Fibroblast of the conjunctiva (primary cell): Measurements from ENCODE around the gene AKAP8.
"Not testable (repeated sequence)": the region's sequence is repeated elsewhere in the genome, so short reads cannot be mapped to it uniquely, and the experiment has no call there.

Experiments used
- DNase-seq: peaks from one replicate; pipeline ENCODE4 v3.0.0-alpha.2; 2010; ENCODE audit warnings: low read depth

AKAP8 gene

GRCh38 chr19:15379083-15379998, at the start of gene AKAP8:
TSS of gene AKAP8 (minus strand) at chr19:15379787. CDS start at chr19:15379731, 56 bp downstream.
- peak; percentile 98 for DNase-seq

DNA sequence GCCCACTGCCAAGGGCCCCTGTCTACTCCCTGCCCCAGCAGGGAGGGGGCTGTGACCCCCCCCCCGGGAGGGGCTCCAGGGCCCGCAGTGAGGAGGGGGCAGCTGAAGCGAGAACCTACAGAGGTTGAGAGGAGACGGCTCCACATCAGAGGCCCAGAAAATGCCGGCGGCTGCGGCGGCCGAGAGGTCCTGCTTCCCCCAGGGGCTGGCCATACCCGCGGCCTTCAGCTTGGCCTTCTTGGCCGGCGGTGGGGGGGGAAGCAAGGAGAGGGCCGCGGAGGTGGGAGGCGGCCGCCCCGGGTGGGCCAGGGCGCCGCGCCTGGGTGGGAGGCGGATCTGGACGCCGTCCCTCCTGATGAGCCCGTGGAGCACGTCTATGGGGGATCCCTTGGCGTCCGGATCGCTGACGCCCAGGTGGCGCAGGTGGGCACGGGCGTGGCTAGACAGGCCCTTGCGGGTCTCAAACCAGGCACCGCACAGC, 48.4 kb upstream of the AKAP8 start:
- DNase-seq = no peak

GRCh38 chr19:15427350-15427700, 47.7 kb upstream of the AKAP8 start:
- DNase-seq = no peak

DNA sequence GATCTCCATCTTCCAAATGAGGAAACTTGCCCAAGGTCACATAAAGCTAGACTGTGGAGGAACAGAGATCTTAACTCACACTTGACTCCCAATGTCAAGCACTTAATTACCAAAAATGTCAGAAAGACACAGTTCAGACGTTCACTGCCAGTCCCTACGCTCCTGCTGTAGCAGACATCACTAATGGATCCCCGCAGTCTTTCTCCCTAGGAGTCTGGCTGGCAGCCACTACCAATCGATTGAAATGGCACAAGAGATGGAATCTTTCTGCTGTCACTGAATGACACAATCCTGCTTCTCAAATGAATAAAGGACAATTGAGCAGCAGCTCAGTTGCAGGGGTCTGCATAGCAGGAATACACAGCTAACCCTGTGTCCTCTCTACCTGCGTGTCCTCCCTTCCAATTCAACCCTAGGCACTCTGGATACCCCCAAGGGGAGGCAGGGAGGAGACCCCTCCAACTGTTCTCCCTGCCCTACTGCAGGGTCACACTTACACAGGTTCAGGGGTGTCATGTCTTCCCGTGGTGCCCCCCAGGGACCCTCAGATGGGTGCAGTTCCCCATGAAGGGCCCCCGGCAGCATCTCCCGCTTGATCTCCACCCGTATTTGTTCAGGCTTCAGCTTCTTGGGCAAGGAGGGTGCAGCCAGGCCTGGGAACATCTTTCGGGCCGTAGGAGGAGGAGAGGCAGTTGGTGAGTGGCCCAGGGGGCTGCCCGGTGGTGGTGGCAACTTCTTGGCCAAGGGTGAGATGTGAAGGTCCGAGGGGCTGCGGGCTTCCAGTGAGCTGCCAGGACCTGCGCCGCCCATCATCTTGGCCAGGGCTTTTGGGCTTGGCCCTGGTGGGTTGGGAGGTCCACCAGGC, 47.1 kb upstream of the AKAP8 start:
- no peak for DNase-seq

DNA sequence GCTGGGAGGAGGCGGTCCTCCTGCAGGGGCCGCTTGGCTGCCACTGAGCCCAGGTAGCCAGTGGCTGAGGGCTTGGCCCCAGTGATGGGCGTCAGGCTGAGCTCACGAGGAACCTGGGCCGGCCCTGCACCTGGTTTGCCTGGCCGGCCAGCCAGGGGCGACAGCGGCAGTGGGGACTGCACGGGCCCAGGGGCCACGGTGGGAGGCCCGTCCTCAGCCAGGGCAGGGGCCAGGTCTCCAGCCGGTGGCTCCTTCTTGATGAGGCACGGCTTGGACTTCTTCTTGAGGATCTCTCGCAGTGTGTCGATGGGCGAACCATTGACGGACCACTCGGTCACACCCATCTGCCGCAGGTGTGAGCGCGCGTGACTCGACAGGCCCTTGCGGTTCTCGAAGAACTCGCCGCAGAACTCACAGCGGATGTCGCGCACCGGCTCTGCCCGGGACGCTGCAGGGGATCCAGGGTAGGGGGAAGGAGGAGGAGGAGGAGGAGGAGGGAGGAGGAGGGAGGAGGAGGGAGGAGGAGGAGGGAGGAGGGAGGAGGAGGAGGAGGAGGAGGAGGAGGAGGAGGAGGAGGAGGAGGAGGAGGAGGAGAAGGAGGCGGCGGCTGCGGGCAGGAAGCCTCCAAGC, 45.8 kb upstream of the AKAP8 start:
- no peak for DNase-seq

DNA sequence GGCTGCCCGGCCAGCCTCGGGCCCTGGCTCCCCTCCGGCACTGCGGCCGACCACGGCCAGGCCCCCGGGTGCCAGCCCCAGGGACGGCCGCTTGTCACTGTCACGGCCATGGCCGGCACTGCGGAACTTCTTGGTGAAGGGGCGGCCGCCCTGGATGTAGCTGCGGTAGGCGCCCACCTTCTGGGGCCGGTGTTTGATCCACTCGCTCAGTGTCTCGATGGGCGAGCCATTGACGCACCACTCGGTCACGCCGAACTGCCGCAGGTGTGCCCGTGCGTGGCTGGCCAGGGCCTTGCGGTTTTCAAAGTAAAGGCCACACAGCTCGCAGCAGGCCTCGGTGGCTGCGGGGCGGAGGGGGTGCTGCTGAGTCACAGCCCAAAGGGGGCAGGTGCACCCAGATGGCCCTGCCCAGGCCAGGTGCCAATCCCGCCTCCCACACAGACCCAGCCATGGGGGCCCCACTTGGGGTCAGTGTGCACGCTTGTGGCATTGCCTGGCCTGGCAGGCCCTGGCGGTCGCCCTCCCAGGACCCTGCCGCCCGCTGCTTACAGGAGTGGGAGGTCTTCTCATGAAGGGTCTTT, 45.2 kb upstream of the AKAP8 start:
- DNase-seq = no peak

DNA sequence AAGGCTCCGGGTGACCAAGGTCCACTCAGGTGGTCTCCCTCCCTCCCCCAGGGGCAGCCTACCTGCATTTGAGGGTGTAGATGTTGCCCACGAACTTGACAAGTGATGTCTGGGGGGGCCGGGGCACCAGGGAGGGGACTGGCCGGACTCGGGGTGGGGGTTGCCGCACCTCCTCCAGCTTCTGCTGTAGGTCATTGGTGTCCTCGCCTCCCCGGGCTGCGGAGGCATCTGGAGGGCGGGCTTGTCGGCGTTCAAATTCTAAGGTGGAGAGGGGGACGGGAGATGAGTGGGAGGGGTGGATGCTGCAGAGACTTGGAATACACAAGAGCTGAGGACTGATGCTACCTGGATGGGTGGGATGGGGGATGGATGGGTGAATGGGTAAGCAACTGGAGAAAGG, 44.5 kb upstream of the AKAP8 start:
- DNase-seq = no peak

DNA sequence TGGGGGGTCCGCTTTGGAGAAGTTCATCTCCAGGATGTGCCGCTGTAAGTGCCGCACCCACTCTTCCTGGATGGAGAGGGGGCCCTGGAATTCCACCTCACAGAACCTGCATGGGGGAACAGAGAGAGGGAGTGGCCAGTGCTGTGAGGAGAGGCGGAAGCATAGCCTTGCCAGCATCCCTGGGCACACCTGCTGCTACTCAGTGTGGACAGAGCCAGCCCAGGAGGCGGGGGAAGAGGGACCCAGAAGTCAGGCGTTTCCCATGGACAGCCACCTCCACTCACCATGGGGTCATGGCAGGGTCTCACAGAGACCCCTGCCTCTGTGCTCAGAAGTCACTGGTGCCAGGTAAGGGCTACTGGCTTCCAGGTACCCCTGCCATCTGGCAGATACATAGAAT, 43.5 kb upstream of the AKAP8 start:
- DNase-seq = no peak

DNA sequence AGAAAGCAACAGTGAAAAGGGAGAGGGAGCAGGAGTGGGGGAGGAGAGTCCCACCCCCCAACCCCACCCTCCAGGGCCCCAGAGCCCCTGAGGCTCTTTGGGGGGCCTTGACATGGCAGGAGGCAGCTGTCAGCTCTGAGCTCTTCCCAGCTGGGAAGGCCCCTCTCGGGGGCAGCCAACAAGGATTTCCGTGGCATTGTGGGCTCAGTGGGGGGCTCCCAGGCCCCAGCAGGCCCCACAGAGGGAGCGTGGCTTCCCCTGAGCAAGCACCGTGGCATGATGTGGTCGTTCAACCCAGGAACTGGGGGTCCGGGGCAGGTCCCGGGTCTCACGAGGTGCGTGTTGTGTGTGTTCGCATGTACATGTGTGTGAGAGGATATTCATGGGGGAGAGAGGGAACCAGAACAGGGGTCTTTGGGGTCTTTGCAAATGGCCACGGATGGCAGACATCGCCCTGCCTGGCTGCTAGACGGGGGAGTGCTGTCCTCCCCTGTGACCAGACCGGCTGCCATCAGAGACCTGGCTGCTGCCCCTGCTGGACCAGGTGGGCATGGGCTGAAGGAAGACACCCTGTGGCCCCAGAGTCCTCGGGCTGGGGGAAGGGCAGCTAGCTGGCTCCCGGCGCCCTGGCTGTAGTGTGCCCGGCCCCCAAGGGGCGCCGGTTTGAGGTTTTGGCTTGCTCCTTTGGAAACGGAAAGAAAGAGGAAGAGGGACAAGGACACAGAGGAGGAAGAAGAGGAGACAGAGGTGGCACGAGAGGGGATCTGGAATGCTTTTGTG, 42.9 kb upstream of the AKAP8 start:
- no peak for DNase-seq

DNA sequence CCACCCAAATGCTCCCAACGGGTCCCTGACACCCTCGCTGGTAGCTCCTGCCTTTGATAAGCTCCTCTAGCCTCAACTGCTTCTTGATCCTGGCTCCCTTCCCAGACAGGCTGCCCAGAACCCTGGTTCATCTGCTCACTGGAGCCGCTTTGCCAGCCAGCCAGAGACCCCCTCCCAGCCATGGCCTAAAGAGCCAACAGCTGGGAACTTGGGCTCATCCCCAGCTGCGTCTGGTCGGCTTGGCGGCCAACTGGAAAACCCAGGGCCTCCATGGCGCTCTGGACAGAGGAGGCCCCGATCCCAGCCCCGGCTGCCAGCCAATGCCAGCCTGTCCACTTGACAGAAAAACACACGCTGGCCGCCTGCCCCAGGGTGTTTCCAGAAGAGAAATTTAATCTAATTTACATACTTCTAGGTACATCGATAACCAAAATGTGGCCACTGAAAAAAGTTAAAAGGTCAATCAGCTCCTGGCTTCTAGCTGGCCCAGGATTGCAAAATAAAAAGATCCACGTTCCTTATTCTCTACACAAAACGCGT, 42.2 kb upstream of the AKAP8 start:
- no peak for DNase-seq

DNA sequence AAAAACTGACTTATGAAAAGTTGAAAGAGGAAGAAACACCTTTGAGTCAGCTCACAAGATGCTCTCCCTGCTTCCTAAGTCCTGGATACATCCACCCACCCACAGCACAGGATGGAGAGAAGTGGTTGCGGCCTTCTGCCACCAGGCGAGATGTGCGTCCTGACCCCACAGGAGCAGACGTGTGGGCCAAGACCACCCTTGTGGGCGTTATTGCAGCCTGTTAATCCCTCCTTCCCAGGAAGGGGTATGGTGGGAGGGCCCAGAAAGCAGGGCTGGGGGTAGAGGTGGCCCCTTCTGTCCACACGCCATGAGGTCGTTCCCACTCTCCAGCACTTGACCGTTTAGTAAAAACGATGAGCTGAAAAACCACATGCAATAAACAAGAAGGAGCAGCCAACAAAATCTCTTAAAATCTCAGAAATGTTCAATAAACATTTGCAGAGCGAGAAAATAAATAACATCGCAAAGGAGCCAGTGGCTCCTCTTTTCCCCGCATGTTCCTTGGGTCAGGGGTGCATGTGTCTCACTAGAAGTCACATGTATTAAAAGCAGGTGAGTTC, 41.6 kb upstream of the AKAP8 start:
- no peak for DNase-seq

DNA sequence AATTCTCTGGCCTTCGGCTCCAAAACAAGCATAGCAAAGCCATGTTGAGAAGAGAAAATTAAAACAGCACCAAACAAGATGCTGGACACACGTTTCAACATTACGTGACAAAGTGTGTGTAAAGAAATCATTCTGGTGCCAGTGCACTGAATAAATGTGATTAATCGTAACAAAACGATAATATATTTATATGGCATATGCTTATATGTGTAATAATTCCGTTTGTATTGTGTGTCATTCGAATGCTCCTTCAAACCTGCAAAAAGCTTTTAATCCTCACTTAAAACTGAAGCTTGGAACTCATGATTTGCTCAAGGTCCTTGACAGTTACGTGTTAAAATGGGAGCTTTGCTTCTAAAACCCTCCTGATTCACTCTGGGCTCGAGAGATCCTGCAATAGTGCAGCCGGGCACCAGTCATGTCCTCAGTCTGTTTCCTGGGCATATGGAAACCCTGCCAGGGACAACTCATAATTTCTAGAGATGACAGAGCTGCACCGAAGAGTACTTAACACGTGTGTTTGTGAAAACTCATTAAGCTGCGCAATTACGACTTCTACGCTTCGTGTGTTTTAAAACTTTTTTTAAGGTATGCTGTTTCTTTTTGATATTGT, 39.9 kb upstream of the AKAP8 start:
- no peak for DNase-seq

DNA sequence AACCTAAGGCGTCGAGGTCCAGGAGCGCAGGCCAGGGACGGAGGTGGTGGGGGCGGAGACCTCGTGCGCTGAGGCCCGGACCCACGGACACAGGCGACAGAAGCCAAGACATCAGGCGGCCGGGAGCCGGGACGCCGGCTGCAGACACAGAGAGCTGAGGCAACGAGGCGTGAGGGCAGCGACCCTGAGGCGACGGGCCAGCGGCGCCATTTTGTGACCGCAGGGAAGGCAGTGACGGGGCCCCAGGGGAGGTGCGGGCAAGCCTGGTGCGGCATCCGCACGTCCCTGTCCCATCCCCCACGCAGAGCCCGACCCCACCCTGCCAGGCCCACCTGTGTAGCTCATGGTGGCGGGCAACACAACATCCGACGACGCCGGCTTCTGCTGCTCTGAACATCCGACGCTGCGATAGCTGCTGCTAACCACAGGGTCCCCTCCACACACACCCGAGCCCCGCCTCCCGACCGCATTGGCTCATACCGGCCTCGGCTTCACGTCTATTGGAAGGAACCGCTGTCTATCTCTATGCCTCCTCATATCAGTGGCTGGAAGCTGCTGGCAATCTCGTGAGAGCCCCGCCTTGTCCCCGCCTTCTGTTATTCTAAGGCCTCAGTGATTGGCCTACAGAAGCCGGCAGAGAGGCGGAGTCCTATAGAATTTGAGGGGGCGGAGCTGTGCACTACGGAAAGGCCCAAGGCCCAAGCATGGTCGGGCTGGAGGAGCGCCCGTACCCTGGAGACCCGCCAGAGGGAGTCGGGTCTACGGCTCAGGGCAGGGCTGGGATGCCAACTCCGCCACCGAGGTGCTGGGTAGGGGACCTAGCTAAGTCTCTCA, 39.2 kb upstream of the AKAP8 start, which contains the start of gene AKAP8L:
Gene AKAP8L (minus strand): TSS at position 410 of the 834 bp plus-strand sequence. CDS start 65 bp downstream, at position 345.
- peak; percentile 100 for DNase-seq

DNA sequence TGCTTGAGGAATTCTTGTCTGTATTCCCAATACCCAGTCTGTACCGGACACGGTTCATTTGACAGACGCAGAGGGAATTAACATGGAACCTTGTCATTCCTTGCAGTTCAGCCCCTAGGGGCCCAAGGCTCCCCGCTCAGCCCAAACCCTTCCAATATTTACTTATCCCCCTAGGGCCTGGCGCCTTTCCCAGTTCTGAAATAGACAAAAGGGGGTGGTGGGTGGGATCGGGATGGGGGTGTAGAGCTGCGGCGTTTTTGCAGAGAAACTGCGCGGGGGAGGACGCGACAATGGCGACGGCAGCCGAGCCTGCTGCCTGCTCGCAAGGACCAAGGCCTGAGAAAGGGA, 38.6 kb upstream of the AKAP8 start:
- DNase-seq = no peak

- DNase-seq = no peak
Observed at GRCh38 chr19:15417699-15418098, 38.1 kb upstream of the AKAP8 start.

DNA sequence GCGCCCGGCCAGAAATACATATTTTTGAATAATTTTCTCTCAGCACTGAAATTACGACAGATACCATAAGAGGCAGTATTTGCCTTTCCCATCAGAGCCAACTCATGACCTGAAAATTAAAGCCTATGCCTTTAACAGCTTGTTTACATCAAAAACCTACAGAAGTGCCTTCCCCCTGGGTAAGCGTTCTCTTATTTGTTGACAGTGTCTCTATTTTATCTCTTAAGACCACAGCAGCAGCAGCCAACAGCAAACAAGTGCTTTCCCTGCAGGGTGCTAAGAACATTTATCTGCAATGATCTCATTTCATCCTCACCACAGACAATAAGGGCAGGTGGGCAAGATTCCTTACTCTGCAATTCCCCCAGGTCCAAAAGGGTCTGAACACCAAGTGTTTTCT, 33.2 kb upstream of the AKAP8 start:
- no peak for DNase-seq

GRCh38 chr19:15411351-15411750, 31.8 kb upstream of the AKAP8 start:
- not testable (repeated sequence) for DNase-seq

- no peak for DNase-seq
Observed at GRCh38 chr19:15404780-15405211, 25.2 kb upstream of the AKAP8 start.

- DNase-seq = no peak
Observed at GRCh38 chr19:15404097-15404779, 24.7 kb upstream of the AKAP8 start.
